SK-N-SH (cell line): ENCODE measurements around the gene RELCH. TPM values are rescaled to one million over a fixed set of nuclear protein-coding genes. Genes with fewer than 3 reads are reported as not detected.

Experiments
- CTCF ChIA-PET: fragments of 300-600, 350-600 bp; formaldehyde crosslinking; extraction: SDS; loops from one replicate; lab custom pipeline; 2021; lab: Yijun Ruan, JAX
- POLR2A ChIA-PET: fragments of 350-600 bp; sonication (Branson Sonifier 250); formaldehyde crosslinking; extraction: SDS; loops from one replicate; lab custom pipeline; 2020; ENCODE audit warnings: antibody characterized with exemption, inconsistent platforms; lab: Yijun Ruan, JAX
- DNase-seq: peaks from one replicate; pipeline ENCODE4 v3.0.0; 2012
- H2AFZ ChIP-seq: fragments of 200-600 bp; sonication (generic); 2 replicates; pipeline ENCODE4 v1.8.1; 2016; ENCODE audit warnings: antibody characterized with exemption, mild to moderate bottlenecking, low read depth
- H3F3A ChIP-seq: fragments of 200-600 bp; sonication (generic); replicated peaks from 2 replicates; pipeline ENCODE3; 2016; ENCODE audit warnings: antibody characterized with exemption, mild to moderate bottlenecking; ENCODE audit not compliant: insufficient read depth
- H3K27ac ChIP-seq, 2 experiments: fragments of 200-500 bp in 1 of 2; fragments of 200-600 bp in 1 of 2; sonication (Bioruptor generic) in 1 of 2; sonication (generic), shearing (Covaris generic) in 1 of 2; 2 replicates each; pipeline versions ENCODE4 v1.5.1 to v1.6.1; 2014 to 2016; ENCODE audit warnings: low read depth in 2 of 2, inconsistent platforms in 1 of 2, low read length in 1 of 2, mild to moderate bottlenecking in 1 of 2, mixed read lengths in 1 of 2
- H3K27me3 ChIP-seq: fragments of 200-600 bp; sonication (generic), shearing (Covaris generic); 2 replicates; pipeline ENCODE4 v1.6.1; 2016; ENCODE audit warnings: mixed run types; ENCODE audit not compliant: insufficient read depth
- H3K36me3 ChIP-seq, 2 experiments: fragments of 200-500 bp in 1 of 2; fragments of 200-600 bp in 1 of 2; sonication (Bioruptor generic) in 1 of 2; sonication (generic) in 1 of 2; replicated peaks in 1 of 2; 2 replicates each; pipeline versions ENCODE3 to v1.5.1; 2014 to 2016; ENCODE audit warnings: low read length in 1 of 2, mild to moderate bottlenecking in 1 of 2; ENCODE audit not compliant: insufficient read depth in 2 of 2, control insufficient read depth in 1 of 2
- H3K4me1 ChIP-seq, 2 experiments: fragments of 200-500 bp in 1 of 2; fragments of 200-600 bp in 1 of 2; sonication (Bioruptor generic) in 1 of 2; sonication (generic), shearing (Covaris generic) in 1 of 2; 2 replicates each; pipeline versions ENCODE4 v1.5.1 to v1.6.1; 2014 to 2016; ENCODE audit warnings: low read depth in 1 of 2, low read length in 1 of 2, mixed run types in 1 of 2; ENCODE audit not compliant: insufficient read depth in 2 of 2, control insufficient read depth in 1 of 2
- H3K4me2 ChIP-seq: fragments of 200-600 bp; sonication (generic), shearing (Covaris generic); 2 replicates; pipeline ENCODE4 v1.6.1; 2017; ENCODE audit warnings: mixed run types
- H3K4me3 ChIP-seq, 2 experiments: fragments of 200-500 bp in 1 of 2; fragments of 200-600 bp in 1 of 2; sonication (Bioruptor generic) in 1 of 2; sonication (generic), shearing (Covaris generic) in 1 of 2; 2 replicates each; pipeline versions ENCODE4 v1.5.1 to v1.8.1; 2014 to 2016; ENCODE audit warnings: low read depth in 2 of 2, inconsistent platforms in 1 of 2, low read length in 1 of 2, mild to moderate bottlenecking in 1 of 2, mixed read lengths in 1 of 2, moderate library complexity in 1 of 2
- H3K79me2 ChIP-seq: fragments of 200-600 bp; sonication (generic); 2 replicates; pipeline ENCODE4 v1.8.1; 2017; ENCODE audit warnings: mild to moderate bottlenecking; ENCODE audit not compliant: insufficient read depth
- H3K9ac ChIP-seq: fragments of 200-600 bp; sonication (generic); 2 replicates; pipeline ENCODE4 v1.6.1; 2017; ENCODE audit warnings: mixed run types
- H3K9me2 ChIP-seq: fragments of 200-600 bp; sonication (generic); 2 replicates; pipeline ENCODE4 v1.6.1; 2017; ENCODE audit warnings: mixed run types
- H3K9me3 ChIP-seq: fragments of 200-600 bp; sonication (generic); 2 replicates; pipeline ENCODE4 v1.6.1; 2017; ENCODE audit warnings: mixed run types, mild to moderate bottlenecking, moderate library complexity
- H4K20me1 ChIP-seq: fragments of 200-600 bp; sonication (generic); 2 replicates; pipeline ENCODE4 v1.6.1; 2017; ENCODE audit warnings: mild to moderate bottlenecking, mixed run types; ENCODE audit not compliant: insufficient read depth
- CHD2 ChIP-seq: fragments of 150-350 bp; IDR thresholded peaks from 2 replicates; pipeline ENCODE4 v1.6.1; 2018; ENCODE audit warnings: low read length; ENCODE audit not compliant: partially characterized antibody
- ELF1 ChIP-seq: IDR thresholded peaks from 2 replicates; pipeline ENCODE4 v1.4.0; 2012
- EP300 ChIP-seq, 2 experiments: IDR thresholded peaks; 2 replicates each; pipeline versions ENCODE4 v1.4.0 to v1.6.1; 2012; ENCODE audit warnings: borderline replicate concordance in 1 of 2, low read depth in 1 of 2, low read length in 1 of 2
- EZH2phosphoT487 ChIP-seq: fragments of 200-600 bp; sonication (generic); IDR thresholded peaks from 2 replicates; pipeline ENCODE4 v1.6.1; 2017; ENCODE audit warnings: low read depth, mixed run types, mild to moderate bottlenecking, antibody characterized with exemption, moderate library complexity, borderline replicate concordance
- FOXM1 ChIP-seq: IDR thresholded peaks from 2 replicates; pipeline ENCODE4 v1.4.0; 2012; ENCODE audit warnings: low read depth, mild to moderate bottlenecking
- GABPA ChIP-seq: IDR thresholded peaks from 2 replicates; pipeline ENCODE4 v1.4.0; 2012; ENCODE audit warnings: low read depth, mild to moderate bottlenecking
- IRF3 ChIP-seq: fragments of 150-350 bp; IDR thresholded peaks from 2 replicates; pipeline ENCODE4 v1.6.1; 2016; ENCODE audit warnings: mild to moderate bottlenecking, low read depth, low read length
- MAX ChIP-seq: IDR thresholded peaks from 2 replicates; pipeline ENCODE4 v1.4.0; 2012; ENCODE audit warnings: low read depth
- MXI1 ChIP-seq: IDR thresholded peaks from 2 replicates; pipeline ENCODE4 v1.6.1; 2012; ENCODE audit warnings: mild to moderate bottlenecking, low read depth, low read length, improper control_type of control experiment
- NFIC ChIP-seq: IDR thresholded peaks from 2 replicates; pipeline ENCODE4 v1.4.0; 2012; ENCODE audit warnings: borderline replicate concordance
- RAD21 ChIP-seq: IDR thresholded peaks from 2 replicates; pipeline ENCODE4 v1.6.1; 2012; ENCODE audit warnings: mild to moderate bottlenecking, low read length
- RCOR1 ChIP-seq: fragments of 150-350 bp; IDR thresholded peaks from 2 replicates; pipeline ENCODE4 v1.6.1; 2017; ENCODE audit warnings: antibody characterized with exemption, low read length
- RFX5 ChIP-seq: IDR thresholded peaks from 2 replicates; pipeline ENCODE4 v1.6.1; 2012; ENCODE audit warnings: mild to moderate bottlenecking, improper control_type of control experiment, low read length
- TEAD4 ChIP-seq: IDR thresholded peaks from 2 replicates; pipeline ENCODE4 v1.4.0; 2012; ENCODE audit warnings: mild to moderate bottlenecking, borderline replicate concordance; ENCODE audit not compliant: insufficient read depth
- USF1 ChIP-seq: IDR thresholded peaks from 2 replicates; pipeline ENCODE4 v1.4.0; 2012; ENCODE audit warnings: low read depth, borderline replicate concordance
- USF2 ChIP-seq: fragments of 150-350 bp; IDR thresholded peaks from 2 replicates; pipeline ENCODE4 v1.6.1; 2017; ENCODE audit warnings: antibody characterized with exemption, low read length, low read depth, borderline replicate concordance
- WGBS: methylation state at CpG from one replicate; pipeline ENCODE4 v1.1.6; 2017; ENCODE audit warnings: low lambda C conversion rate; 5-methylcytosine and 5-hydroxymethylcytosine counted together
- polyA plus RNA-seq, 3 experiments: library from polyadenylated mRNA; depleted of rRNA; stranded (reverse); fragments of >200 nt; gene quantifications; 2 replicates each; pipeline ENCODE4 v1.2.3, GENCODE V29; 2012

The RELCH gene
- polyA plus RNA-seq, 1 of the 3 experiments (the other 2 are of a cell fraction) = 7.4 TPM

DNA sequence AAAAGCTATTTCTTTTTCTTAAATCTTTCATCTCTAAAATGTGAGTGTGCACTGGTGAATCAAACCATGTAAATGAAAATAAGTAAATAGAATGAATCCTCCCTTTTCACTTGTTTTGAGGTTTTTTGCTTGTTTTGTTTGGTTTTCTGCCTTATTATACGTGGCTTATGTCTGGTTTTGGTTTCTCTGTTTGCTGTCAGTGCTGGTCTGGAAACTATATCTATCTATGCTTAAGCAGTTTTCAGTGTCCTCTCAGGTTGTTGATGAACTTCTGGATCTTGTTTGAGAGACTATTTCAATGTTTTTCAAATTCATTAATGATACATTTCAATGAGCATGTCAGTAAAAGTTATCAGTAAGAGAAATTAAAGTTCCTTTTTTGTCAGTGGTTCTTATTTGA lies 90.0 kb downstream of the RELCH start (continued):
- TF ChIP-seq GABPA (no peak), USF1 (no peak), NFIC (no peak)

DNA sequence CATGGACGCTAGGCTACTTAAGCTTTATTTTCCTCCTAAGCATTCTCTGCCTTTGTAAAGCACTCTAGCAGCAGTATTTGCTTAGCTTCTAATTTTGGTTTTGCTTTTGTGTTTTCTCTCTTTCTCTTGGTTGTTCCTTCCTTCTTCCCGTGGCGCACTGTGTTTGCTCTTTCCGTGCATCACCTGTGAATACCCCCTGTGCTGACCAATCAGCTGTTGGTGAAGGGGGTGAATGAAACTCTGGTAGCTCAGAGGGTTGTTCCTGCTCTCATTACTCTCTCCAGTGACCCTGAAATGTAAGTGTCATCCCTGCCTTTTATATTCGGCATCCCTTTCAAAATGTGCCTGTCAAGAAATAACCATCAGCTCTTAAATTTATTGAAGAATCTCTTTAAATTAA lies 92.5 kb downstream of the RELCH start:
- H3K27ac ChIP-seq = no peak overlapping the region
- peaks cover 0 to 18% of the 10 kb centered on the region in 2 experiments; a peak in 2 of 4 replicates for H3K4me1 ChIP-seq
- H3K9me3 ChIP-seq = no peaks in the 10 kb centered on the region
- H3K27me3 ChIP-seq = no peaks in the 10 kb centered on the region
- H4K20me1 ChIP-seq = no peaks in the 10 kb centered on the region
- CTCF ChIA-PET = interaction anchor here (0.8 to 1.8 kb wide), 3 partner anchors 16 to 133 kb away, joined by 3 to 9 read pairs (median 3); no protein-coding TSS in a partner anchor
- no peak overlapping the region for H2AFZ ChIP-seq
- no peak overlapping the region for H3K4me2 ChIP-seq
- no peak overlapping the region for H3K9ac ChIP-seq
- no peaks in the 10 kb centered on the region for H3K9me2 ChIP-seq
- peaks cover 37% of the 10 kb centered on the region for H3F3A ChIP-seq
- DNase-seq = no peak
- H3K79me2 ChIP-seq = no peaks in the 10 kb centered on the region
- H3K4me3 ChIP-seq = no peak overlapping the region
- TF ChIP-seq RAD21 (no peak), TEAD4 (no peak), RFX5 (no peak), MAX (no peak), USF2 (no peak), EP300 (IDR thresholded peaks at IDR 0.05; ENCODE audit: borderline replicate concordance in 1 of 2, low read depth in 1 of 2, low read length in 1 of 2) (no peak), RCOR1 (no peak), ELF1 (no peak), CHD2 (no peak), IRF3 (no peak), GABPA (no peak)
- TF ChIP-seq, all 33 proteins: peak for 0
- POLR2A ChIA-PET = no interaction called here
- H3K36me3 ChIP-seq = peaks cover 21 to 31% of the 10 kb centered on the region in 2 experiments
- 69% methylated on average over 5 of the region's 5 CpGs for WGBS

DNA sequence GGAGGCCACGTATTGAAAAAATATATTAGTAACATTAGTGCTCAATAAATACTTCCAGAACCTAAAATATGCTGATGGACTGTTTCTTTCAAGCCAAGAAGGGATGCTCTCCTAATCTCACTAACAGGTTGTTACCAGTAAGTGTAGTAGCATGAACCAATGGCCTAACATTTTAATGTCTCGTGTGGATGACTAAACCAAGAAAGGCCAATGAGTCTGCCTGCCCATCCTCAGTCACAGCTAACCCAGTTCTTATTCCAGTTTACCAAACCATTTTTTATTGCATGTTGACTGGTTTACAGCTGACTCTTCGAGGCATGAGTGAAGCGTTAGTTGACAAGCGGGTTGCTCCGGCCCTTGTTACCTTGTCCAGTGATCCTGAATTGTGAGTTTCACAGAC lies 93.0 kb downstream of the RELCH start:
- ChIA-PET CTCF (interaction anchor here (1.1 to 1.8 kb wide), 2 partner anchors 31 to 133 kb away, joined by 3 to 9 read pairs; no protein-coding TSS in a partner anchor), POLR2A (no interaction called here)
- no peak overlapping the region for H3K9ac ChIP-seq
- TF ChIP-seq EZH2phosphoT487 (no peak), FOXM1 (no peak), MXI1 (no peak), USF1 (no peak)
- H3K4me3 ChIP-seq = no peak overlapping the region
- H3K36me3 ChIP-seq = peaks cover 21 to 33% of the 10 kb centered on the region in 2 experiments
- H4K20me1 ChIP-seq = no peaks in the 10 kb centered on the region
- peaks cover 37% of the 10 kb centered on the region for H3F3A ChIP-seq
- no peaks in the 10 kb centered on the region for H3K27me3 ChIP-seq
- H3K9me2 ChIP-seq = no peaks in the 10 kb centered on the region
- no peak overlapping the region for H3K4me2 ChIP-seq
- 84% methylated on average over 6 of the region's 6 CpGs for WGBS
- no peak overlapping the region for H2AFZ ChIP-seq
- no peaks in the 10 kb centered on the region for H3K79me2 ChIP-seq
- H3K4me1 ChIP-seq = peaks cover 0 to 18% of the 10 kb centered on the region in 2 experiments; a peak in 2 of 4 replicates
- no peak for DNase-seq
- H3K9me3 ChIP-seq = no peaks in the 10 kb centered on the region
- H3K27ac ChIP-seq = peak overlapping the region in 1 of 2 experiments; percentile 87; a peak in 1 of 4 replicates
